Measurements from ENCODE around the gene SLC17A7.
"Not testable (repeated sequence)": the region's sequence is repeated elsewhere in the genome, so short reads cannot be mapped to it uniquely, and the experiment has no call there.

SLC17A7 gene

DNA sequence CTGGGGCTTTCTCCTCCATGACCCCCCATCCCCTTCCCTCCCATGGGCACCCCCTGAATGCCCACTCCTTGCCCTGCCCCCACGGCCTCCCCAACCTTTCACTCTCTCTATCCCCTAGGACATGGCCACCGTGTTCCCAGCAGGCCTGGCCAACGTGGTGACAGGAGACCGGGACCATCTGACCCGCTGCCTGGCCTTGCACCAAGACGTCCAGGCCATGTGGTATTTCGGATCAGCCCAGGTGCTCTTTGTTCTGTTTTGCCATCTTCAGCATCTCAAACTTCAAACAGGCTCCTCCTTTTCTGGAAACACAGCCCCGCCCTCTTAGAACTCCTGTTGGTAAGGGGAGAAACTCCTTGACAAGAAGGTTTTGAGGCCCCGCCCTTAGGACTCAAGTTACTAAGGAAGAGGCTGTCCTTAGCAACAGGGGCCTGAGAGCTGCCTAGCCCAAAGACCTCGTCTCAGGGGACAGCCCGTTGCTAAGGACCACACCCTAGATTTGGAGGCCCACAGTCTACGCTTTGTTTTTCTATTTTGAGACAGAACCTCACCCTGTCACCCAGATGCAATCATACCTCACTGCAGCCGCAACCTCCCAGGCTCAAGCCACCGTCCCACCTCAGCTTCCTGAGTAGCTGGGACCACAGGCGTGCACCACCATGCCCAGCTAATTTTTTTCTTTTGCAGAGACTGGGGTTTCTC is 27.6 kb upstream of the SLC17A7 start:
- H3K4me3 ChIP-seq (ENCODE audit: low read depth, low read length) = no peak overlapping the region
- DNase-seq (ENCODE audit: low read depth) = peak; percentile 97
- TF ChIP-seq, protein P1, sequence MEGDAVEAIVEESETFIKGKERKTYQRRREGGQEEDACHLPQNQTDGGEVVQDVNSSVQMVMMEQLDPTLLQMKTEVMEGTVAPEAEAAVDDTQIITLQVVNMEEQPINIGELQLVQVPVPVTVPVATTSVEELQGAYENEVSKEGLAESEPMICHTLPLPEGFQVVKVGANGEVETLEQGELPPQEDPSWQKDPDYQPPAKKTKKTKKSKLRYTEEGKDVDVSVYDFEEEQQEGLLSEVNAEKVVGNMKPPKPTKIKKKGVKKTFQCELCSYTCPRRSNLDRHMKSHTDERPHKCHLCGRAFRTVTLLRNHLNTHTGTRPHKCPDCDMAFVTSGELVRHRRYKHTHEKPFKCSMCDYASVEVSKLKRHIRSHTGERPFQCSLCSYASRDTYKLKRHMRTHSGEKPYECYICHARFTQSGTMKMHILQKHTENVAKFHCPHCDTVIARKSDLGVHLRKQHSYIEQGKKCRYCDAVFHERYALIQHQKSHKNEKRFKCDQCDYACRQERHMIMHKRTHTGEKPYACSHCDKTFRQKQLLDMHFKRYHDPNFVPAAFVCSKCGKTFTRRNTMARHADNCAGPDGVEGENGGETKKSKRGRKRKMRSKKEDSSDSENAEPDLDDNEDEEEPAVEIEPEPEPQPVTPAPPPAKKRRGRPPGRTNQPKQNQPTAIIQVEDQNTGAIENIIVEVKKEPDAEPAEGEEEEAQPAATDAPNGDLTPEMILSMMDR (IDR thresholded peaks at IDR 0.05; ENCODE audit: low read depth, low read length, missing control alignments) = no peak

DNA sequence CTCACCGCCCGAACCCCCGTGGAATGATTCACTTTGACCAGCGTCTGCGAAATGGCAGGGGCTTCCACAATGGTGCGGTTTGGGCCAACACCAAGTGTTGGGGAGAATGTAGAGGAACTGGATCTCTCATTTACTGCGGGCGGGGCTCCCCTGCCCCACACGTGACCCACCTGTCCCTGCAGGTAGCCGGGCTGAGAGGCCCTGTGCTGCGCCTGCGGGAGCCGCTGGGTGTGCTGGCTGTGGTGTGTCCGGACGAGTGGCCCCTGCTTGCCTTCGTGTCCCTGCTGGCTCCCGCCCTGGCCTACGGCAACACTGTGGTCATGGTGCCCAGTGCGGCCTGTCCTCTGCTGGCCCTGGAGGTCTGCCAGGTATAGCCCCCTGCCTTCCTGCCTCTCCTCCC is 26.9 kb upstream of the SLC17A7 start:
- TF ChIP-seq, protein P1 (IDR thresholded peaks at IDR 0.05; ENCODE audit: low read depth, low read length, missing control alignments) = no peak
- DNase-seq (ENCODE audit: low read depth) = no peak
- no peak overlapping the region for H3K4me3 ChIP-seq (ENCODE audit: low read depth, low read length)

DNA sequence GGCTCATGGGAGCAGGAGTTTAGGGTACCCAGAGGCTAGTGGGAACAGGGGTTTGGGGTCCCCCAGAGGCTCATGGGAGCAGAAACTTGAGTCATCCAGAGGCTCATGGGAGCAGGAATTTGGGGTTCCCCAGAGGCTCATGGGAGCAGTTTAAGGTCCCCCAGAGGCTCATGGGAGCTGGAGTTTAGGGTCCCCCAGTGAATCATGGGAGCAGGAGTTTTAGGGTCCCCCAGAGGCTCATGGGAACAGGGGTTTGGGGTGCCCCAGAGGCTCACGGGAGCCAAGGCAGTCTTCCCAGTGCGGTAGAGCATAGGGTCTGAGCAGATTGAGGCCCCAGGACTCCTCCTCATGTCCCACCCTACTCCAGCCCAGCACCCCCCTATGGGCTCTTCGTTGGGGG is 24.0 kb upstream of the SLC17A7 start:
- no peak overlapping the region for H3K4me3 ChIP-seq (ENCODE audit: low read depth, low read length)
- DNase-seq (ENCODE audit: low read depth) = no peak
- TF ChIP-seq, protein P1 (IDR thresholded peaks at IDR 0.05; ENCODE audit: low read depth, low read length, missing control alignments) = no peak

DNA sequence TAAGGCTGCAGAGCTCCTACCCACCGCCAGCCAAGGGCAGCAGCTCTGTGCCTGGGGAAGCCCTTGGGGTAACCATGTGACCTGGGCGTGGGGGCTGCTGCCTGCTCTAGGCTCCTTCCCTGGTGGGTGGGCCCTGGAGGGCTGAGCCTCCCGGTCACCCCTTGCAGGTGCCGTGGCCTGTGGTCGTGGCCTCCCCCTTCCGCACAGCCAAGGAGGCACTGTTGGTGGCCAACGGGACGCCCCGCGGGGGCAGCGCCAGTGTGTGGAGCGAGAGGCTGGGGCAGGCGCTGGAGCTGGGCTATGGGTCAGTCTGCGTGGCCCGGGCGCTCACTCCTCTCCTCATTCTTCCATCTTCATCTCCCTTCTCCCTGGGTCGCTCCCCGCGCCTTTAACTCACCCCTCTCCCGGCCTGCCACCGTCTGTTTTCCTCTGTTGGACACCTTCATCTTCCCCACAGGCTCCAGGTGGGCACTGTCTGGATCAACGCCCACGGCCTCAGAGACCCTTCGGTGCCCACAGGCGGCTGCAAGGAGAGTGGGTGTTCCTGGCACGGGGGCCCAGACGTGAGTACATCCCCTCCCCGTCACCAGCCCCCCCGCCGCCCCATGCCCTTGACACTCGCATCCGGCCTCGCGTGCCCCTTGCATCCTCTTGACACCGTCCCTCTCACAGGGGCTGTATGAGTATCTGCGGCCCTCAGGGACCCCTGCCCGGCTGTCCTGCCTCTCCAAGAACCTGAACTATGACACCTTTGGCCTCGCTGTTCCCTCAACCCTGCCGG is 22.8 kb upstream of the SLC17A7 start:
- no peak for DNase-seq (ENCODE audit: low read depth)
- TF ChIP-seq, protein P1 (IDR thresholded peaks at IDR 0.05; ENCODE audit: low read depth, low read length, missing control alignments) = no peak
- no peak overlapping the region for H3K4me3 ChIP-seq (ENCODE audit: low read depth, low read length)

DNA sequence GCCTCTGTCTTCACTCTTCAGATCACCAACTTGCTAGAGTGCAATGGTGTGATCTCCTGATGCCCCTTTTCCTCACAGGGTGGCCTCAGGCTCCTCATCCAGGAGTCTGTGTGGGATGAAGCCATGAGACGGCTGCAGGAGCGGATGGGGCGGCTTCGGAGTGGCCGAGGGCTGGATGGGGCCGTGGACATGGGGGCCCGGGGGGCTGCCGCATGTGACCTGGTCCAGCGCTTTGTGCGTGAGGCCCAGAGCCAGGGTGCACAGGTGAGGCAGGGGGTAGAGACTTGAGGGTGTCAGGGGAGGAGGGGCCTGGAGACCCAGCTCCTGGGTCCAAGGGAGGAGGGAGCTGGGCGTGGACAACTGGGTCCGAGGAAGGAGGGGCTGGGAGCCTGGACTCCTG is 21.2 kb upstream of the SLC17A7 start:
- no peak for DNase-seq (ENCODE audit: low read depth)
- TF ChIP-seq, protein P1 (IDR thresholded peaks at IDR 0.05; ENCODE audit: low read depth, low read length, missing control alignments) = no peak
- no peak overlapping the region for H3K4me3 ChIP-seq (ENCODE audit: low read depth, low read length)

- TF ChIP-seq, protein P1 (IDR thresholded peaks at IDR 0.05; ENCODE audit: low read depth, low read length, missing control alignments) = no peak
- H3K4me3 ChIP-seq (ENCODE audit: low read depth, low read length) = no peak overlapping the region
- DNase-seq (ENCODE audit: low read depth) = no peak
Observed at GRCh38 chr19:49461656-49462055, 20.3 kb upstream of the SLC17A7 start.

DNA sequence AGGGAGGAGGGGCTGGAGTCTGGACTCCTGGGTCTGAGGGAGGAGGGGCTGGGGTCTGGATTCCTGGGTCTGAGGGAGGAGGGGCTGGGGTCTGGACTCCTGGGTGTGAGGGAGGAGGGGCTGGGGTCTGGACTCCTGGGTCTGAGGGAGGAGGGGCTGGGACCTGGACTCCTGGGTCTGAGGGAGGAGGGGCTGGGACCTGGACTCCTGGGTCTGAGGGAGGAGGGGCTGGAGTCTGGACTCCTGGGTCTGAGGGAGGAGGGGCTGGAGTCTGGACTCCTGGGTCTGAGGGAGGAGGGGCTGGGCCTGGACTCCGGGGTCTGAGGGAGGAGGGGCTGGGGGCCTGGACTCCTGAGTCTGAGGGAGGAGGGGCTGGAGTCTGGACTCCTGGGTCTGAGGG is 19.8 kb upstream of the SLC17A7 start:
- not testable (repeated sequence) for DNase-seq (ENCODE audit: low read depth); H3K4me3 ChIP-seq (ENCODE audit: low read depth, low read length)

Measured in GM12864 (cell line).